AG08395 (cell line): ENCODE measurements around the gene ELFN1.
A peak's percentile ranks its signal among the peaks of the same experiment; 100 is the strongest.
"Not testable (repeated sequence)": the region's sequence is repeated elsewhere in the genome, so short reads cannot be mapped to it uniquely, and the experiment has no call there.

Experiments used
- DNase-seq: peaks from one replicate; pipeline ENCODE4 v3.0.0; 2012; ENCODE audit warnings: mixed read lengths, low spot score

Gene ELFN1

DNA sequence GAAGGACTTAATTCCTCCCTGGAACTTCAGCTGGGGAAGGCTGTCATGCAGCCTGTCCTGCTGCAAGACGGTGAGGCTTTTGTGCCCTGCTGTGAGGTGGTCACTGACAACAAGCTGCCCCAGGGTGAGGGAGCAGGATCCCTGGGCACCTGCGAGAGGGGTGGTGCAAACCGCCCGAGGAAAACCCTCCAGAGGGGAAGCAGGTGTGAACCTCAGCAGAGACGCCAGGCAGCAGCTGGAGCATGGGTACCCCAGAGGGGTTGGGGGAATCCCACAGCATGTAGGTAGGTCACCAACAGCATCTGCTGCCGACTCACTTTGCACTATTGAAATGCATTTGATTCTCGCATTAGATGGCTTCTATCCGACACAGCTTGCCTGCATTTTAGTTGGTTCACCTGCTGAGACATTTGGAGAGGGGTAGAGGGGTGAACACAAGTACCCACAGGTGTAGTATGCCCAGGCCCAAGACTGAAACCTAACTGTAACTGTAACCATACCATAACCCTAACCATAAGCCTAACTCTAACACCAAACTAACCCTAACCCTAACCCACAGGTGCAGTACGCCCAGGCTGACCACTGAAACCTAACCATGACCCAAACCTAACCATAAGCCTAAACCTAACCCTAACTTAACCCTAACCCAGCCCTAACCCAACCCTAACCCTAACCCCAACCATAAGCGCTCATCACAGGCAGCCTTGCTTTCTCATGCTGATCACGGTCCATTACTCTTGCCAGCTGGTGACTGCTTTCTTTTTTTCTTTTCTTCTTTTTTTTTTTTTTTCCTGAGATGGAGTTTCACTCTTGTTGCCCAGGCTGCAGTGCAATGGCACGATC lies 85.9 kb downstream of the ELFN1 start:
- no peak for DNase-seq

DNA sequence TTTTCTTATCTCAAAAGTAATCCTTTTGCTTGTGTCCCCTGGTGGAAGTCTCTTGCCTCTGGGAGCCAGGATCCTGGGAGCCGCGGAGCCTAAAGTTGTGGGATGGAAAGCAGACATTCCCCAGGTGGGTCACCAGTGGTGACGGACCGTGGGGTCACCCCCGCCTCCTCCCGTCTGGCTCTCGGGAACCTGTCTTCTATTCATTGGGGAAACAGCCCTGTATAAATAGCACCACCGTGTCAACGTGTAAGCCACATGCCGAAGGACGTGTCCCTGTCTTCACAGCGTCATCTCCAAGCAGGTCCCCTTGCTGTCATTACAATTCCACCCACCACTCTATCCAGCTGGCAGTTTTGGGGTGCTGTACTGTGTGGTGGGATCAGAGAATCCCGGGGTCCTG lies 87.5 kb downstream of the ELFN1 start:
- DNase-seq, result no peak

DNA sequence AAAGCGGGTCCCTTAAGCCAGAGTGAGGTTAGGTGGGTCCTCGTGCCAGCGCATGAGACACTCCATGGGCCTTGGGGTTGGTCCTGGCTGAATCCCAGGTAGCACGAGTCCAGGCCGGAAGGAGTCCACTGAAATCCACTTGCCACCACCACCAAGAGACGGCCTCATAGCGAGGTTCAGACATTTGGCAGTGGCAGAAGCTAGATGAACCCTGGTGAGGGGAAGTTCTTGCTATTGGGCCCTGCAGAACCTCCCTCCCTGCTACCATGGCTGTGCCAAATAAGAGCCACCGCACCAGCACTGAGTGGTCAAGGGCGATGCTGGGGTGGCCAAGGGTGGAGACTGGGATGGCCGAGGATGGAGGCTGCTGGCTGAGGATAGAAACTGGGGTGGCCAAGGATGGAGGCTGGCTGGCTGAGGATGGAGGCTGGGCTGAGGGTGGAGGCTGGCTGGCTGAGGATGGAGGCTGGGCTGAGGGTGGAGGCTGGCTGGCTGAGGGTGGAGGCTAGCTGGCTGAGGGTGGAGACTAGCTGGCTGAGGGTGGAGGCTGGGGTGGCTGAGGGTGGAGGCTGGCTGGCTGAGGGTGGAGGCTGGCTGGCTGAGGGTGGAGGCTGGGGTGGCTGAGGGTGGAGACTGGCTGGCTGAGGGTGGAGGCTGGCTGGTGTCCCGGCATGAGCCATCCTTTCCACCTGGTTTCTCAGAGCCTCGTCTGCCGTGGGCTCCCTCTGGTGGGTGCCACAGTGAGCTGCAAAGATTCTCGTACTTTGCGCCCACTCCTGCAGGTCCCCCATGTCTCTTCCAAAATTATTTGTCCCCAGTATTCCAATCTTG lies 88.2 kb downstream of the ELFN1 start:
- DNase-seq, result peak; percentile 48

DNA sequence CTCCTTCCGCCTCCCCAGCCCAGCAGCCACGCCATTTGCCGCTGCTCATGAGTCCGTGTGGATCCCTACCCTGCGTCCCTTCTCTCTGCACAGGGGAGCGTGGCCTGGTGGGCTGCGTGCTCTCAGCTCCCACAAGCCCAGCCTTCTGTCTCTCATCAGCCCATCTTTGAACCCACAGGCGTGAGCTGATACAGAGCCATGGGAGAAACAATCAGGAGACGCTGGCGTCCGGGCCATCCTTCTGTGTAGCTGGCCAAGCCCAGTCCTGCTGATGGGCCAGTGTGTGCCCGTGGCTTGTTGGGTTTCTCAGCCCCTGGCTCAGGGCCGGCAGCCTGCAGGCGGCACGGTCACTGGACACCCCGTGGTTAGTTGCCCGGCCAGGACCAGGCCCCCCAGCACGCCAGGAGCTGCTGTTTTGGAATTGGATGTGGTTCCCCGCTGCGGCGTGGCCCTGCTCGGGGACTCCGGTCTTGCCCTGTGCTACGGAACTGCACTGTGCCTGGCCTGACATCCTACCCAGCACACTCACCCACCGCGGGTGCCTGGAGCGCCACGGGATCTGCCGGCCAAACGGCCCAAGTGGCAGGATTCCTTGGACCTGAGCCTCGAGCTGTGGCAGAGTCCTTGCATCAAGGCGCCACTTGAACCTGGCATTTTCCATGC lies 88.9 kb downstream of the ELFN1 start:
- no peak for DNase-seq

DNA sequence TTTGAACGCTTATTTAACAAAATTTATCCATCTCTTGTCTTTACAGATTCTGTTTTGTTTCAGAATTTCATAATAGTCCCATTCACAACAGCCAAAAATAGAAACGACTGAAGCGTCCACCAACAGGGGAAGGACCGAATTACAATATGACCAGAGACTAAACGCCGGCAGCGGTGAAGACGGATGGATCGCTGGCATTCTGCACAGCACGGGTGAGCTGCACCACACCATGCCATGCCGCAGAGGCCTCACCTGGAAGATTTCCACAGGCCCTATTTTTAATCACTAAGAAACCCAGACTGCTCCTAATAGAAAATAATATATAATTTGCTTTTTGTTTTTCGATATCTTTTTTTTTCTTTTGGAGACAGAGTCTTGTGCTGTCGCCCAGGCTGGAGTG lies 91.0 kb downstream of the ELFN1 start:
- no peak for DNase-seq

DNA sequence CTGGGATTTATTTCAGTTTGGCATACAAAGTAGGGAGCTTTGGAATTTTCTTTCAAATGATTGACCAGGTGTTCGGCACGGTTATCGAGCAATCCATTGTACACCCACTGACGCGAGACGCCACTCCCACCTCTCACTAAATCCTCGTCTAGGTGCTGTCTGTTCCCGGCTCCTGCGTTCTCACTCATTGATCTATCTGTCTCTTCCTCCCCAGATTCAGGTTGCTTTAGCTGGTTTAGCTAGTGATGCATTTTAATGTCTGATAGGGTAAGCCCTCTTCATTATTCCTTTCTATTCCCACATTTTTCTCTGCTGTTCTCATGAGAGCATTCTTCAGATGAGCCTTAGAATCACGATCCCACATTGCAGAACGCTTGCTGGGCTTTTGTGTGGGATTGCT lies 91.7 kb downstream of the ELFN1 start:
- no peak for DNase-seq

DNA sequence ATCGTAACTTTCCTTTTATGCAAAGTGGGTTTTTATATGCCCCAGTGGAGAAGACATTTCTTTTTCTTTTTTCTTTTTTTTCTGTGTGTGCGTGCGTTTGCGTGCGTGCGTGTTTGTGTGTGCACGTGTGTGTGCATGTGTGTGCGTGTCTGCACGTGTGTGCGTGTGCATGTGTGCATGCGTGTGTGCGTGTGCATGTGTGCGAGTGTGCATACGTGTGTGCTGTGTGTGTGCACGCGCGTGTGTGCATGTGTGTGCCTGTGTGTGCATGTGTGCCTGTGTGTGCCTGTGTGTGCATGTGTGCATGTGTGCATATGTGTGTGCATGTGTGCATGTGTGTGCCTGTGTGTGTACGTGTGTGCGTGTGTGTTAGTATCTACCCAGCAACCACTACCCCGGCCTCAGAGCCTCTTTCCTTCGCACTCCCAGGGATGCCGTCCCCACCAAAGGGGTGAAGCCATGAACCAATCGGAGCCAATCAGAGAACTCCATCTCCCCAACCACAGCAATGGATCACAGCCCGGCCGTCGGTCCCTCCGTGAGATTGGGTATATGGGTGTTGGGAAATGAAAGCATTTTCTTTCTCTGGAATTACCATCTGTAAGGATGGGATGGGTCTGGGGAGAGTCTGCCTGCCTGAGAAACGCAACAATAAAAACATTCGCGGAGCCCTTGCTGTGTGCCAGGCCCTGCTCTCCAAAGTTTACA lies 92.3 kb downstream of the ELFN1 start:
- no peak for DNase-seq

DNA sequence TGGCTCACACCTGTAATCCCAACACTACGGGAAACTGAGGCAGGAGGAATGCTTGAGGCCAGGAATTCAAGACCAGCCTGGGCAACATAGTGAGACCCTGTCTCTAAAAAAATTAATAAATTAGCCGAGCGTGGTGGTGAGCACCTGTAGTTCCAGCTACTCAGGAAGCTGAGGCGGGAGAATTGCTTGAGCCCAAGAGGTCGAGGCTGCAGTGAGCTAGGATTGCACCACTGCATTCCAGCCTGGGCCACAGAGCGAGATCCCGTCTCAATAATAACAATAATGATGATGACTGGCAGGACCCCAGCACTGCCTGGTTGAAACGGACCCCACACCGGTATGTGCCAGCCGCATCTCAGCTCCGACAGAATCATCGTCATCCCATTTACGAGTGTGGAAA lies 93.0 kb downstream of the ELFN1 start:
- no peak for DNase-seq

DNA sequence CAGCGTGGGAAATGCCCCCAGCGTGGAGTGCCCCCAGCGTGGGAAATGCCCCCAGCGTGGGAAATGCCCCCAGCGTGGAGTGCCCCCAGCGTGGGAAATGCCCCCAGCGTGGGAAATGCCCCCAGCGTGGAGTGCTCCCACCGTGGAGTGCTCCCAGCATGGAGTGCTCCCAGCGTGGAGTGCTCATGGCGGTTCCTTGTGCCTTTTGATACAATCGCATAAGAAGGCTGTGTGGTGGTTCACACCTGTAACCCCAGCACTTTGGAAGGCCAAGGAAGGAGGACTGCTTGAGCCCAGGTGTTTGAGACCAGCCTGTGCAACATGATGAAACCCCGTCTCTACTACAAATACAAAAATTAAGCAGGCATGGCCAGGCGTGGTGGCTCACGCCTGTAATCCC lies 93.8 kb downstream of the ELFN1 start:
- DNase-seq, result not testable (repeated sequence)

DNA sequence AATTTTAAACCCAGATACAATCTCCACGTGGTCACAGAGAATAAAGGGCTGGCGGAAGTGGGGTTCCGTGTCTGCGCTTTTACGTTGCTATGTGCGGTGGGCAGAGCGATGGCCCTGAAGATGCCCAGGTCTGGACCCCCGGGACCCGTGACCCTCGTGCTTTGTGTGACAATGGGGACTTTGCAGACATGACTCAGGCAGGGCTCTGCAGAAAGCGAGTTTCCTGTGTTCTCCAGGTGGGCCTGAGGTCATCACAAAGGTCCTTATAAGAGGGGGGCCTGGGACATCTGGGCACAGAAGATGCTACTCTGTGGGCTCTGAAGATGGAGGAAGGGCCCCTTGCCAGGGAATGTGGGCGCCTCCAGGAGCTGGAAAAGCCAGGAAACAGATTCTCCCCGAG lies 95.3 kb downstream of the ELFN1 start:
- DNase-seq, result no peak

DNA sequence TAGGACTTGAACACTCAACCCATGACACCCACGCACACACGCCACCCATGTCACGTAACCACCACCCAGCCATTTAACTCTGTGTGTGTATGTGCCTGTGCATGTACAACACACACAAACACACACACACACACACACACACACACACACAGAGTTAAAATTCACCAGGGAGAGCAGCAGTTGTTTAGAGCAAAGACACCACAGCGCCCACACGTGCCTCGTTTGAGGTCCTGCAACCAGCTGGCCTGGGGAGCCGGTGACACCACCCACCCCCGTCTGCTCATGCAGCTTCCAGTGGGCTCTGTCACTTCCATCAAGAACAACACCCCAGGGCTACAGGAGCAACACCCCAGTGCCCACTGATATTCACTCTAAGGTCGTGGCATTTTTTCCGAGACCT lies 97.4 kb downstream of the ELFN1 start:
- no peak for DNase-seq

DNA sequence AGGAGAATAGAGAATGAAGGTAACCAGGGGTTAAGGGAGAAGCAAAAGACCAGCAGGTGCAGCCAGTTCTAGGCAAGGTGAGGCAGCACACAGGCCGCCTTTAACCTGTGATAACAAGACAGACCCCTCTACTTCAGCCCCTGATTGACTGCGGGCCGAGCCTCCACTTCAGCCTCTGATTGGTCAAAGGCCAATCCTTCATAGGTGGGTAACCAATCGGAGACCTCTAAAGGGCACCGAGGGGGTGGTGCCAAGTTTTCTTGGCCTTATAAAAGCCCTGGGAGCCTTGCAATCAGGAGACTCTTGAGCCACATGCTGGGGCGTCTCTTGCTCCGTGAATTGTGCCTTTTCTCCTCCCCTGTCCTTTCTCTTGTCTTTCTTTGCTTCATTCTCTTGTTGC lies 98.8 kb downstream of the ELFN1 start:
- DNase-seq, result peak; percentile 15

DNA sequence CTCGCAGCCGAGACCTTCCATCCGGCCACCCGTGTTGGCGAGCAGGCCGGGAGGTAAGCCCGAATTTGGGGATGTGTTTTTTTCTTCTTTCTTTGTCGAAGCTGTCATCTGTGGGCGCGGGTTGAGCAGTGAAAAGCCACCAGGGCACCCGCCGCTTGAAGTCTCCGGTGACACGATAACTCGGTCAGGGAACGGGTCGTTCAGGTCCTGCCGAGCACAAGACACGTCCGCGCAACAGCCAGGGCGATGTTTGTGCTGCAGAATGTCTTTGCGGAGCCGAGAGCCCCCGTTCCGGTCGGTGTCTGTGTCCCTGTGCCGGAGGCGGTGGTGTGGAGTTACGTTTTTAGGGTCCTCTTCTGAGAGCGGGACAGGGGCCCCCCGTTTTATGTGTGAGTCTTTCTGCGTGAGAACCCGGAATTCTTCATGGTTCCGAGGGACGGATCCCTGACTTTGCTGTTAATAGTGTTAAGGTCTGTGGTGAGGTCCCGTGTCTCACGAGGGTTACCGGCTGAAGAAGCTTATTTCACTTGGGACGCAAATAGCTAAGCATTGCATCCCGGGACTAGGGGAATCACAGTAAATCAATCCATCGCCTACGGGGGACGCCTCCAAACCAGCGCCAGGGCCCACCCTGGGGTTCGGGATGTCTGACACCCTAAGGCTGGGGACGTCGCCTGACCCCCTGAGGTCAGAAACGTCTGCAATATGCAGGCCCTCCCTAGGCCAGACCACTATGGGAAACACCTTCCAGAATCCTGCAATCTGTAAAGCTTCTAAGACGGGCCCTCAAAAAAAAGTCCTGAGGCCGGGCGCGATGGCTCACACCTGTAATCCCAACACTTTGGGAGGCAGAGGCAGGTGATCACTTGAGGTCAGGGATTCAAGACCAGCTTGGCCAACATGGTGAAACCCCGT lies 99.5 kb downstream of the ELFN1 start:
- no peak for DNase-seq

DNA sequence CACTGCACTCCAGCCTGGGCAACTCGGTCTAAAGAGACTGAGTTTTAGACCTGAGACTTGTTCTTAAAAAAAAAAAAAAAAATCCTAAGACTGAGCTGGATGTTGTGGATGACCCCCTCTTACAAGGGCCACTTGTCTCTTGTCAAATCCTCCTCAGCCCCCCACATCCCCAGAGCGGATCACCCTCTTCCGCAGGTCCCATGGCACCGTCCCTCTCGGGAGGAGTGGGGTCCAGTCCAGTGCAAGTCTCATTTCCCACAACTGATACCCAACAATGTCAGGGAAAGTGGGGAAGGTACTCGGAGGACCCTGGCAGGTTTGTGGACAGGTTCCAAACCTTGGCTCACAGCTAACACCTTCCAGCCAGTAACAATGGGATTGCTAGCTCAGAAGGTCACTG lies 100.3 kb downstream of the ELFN1 start:
- DNase-seq, result no peak

DNA sequence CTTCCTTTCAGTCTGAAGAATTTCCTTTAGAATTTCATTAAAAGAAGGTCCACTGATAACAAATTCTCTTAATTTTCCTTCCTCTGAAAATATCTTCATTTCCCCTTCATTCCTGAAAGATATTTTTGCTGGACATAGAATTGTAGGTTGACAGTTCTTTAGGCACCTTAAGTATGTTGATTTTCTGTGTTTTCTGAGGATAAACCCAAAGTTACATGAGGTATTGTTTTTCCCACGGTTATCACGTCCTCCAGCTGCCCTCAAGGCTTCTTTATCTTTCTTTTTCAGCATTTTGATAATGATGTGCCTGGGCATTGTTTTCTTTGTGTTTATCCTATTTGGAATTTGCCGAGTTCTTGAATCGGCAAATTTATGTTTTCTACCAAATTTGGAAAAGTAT lies 105.3 kb downstream of the ELFN1 start:
- no peak for DNase-seq

DNA sequence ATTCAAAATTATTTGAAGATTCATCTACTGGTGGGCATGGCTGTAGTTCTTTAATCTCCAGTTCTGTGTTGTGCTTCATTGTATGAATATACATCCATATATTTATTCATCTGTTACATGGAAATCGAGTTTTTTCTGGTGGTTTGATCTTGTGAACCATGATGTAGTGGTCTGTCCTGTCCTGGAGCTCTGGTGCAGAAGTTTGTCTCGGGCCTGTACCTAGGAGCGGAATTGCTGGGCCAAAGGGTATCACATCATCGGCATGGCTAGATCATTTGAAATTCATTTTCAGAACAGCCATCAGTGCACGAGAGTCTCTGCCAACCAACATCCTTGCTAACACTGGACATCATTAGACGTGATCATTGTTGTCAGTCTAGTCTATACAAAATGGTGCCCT lies 107.0 kb downstream of the ELFN1 start:
- DNase-seq, result no peak

DNA sequence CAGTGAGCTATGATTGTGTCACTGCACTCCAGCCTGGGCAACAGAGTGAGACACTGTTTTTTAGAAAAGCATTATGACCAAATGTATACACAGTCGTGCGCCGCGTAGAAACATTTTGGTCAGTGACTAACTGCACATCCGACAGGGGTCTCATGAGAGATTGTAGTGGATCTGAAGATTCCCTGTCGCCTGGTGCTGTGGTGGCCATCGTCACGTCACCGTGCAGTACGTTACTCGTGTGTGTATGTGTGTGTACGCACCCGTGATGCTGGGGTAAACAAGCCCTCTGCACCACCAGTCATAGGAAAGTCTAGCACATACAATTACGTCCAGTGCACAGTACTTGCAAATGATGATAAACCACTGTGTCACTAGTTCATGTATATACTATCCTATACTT lies 109.4 kb downstream of the ELFN1 start:
- no peak for DNase-seq

DNA sequence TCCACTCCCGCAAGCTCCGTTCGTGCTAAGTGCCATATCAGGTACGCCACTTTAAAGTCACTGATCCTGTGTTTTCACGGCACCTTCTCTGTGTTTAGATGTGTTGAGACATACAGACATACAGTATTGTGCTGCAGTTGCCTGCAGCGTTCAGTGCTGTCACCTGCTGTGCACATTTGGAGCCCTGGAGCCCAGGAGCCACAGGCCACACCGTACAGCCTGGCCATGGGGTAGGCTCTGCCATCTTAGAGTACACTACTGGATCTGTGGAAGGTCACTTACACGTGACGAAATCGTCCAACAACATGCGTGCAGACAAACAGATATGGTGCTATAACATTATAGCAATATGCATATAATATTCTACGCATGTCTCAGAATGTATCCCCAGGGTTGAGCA lies 111.3 kb downstream of the ELFN1 start:
- no peak for DNase-seq

DNA sequence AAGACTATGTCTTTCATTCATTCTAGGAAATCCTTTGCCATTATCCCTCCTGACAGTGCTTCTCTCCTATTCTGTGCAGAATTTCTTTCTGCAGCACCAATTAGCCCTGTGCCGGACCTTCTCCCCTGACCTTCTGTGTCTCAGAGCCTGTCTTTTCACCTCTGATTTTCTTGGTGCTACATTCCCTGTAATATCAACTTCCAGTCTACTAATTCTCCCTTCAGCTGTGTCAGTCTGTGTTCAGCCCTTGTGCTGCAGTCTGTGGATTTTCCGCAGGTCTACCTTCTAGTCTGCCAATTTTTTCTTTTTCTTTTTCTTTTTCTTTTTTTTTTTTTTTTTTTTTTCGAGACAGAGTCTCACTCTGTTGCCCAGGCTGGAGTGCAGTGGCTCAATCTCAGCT lies 115.8 kb downstream of the ELFN1 start:
- DNase-seq, result no peak

DNA sequence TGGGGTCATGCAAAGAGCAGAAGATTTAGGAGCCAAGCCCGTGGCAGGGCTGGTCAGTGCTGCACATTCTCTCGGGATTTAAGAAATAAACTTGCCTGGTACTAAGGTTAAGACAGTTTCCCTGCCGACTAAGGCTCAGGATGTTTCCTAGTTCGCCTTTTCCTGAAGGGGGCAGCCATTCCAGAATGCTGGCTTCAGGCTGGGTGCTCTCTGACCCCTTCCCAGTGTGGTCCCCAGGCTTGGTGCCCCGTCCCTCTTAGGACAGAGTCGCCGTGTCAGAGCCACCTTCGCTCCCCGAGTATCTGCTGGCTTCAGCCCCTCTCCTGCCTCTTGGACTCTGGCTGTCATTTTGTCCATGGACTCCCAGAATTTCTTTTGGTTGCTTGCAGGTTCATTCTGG lies 117.2 kb downstream of the ELFN1 start:
- DNase-seq, result no peak

DNA sequence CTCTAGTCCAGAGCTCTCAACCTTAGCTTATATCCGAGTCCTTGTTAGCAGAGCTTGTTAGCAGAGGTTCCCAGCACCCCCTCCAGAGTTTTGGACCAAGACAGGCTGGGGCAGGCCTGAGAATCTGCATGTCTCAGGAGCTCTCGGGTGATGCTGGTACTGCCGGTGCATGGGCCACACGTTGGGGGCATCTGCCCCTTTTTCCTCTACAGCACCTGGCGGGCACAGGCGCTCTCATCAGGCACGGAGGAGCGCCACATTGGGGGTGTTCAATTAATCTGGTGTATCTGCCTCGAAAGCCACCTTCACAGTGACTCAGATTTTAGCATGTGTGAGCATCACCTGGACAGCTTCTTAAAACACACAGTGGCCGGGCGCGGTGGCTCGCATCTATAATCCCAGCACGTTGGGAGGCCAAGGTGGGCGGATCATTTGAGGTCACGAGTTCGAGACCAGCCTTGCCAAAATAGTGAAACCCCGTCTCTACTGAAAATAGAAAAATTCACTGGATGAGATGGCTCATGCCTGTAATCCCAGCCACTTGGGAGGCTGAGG lies 117.7 kb downstream of the ELFN1 start:
- no peak for DNase-seq
